Activated CD8-positive, alpha-beta T cell treated with anti-CD3 and anti-CD28 coated beads for 36 hours (primary cell): Measurements from ENCODE around the gene CIB4. TPM values are rescaled to one million over a fixed set of nuclear protein-coding genes. Genes with fewer than 3 reads are reported as not detected.
"Not testable (repeated sequence)": the region's sequence is repeated elsewhere in the genome, so short reads cannot be mapped to it uniquely, and the experiment has no call there.

Experiments
- ATAC-seq: fragments of 200-7000 bp; cut with Tn5 transposase; one replicate; pipeline ENCODE4 v1.10.0; 2021; ENCODE audit warnings: mild to moderate bottlenecking, moderate library complexity
- CTCF ChIA-PET: fragments of 350-600 bp; sonication (Branson Sonifier 250); formaldehyde crosslinking; loops from one replicate; lab custom pipeline; 2021; ENCODE audit warnings: antibody characterized with exemption; lab: Charles Lee
- POLR2A ChIA-PET: fragments of 350-600 bp; sonication (Branson Sonifier 250); formaldehyde crosslinking; loops from one replicate; lab custom pipeline; 2021; ENCODE audit warnings: antibody characterized with exemption; lab: Charles Lee
- DNase-seq: peaks from one replicate; pipeline ENCODE4 v3.0.0-alpha.2; 2020
- H3K27ac Mint-ChIP-seq: one replicate; pipeline ENCODE4 v1.8.0; 2021; ENCODE audit warnings: mild to moderate bottlenecking, mixed read lengths
- H3K27me3 Mint-ChIP-seq: one replicate; pipeline ENCODE4 v1.8.0; 2021; ENCODE audit warnings: mixed read lengths
- H3K36me3 Mint-ChIP-seq: one replicate; pipeline ENCODE4 v1.8.0; 2021; ENCODE audit warnings: low read depth, mixed read lengths
- H3K4me1 Mint-ChIP-seq: one replicate; pipeline ENCODE4 v1.8.0; 2021; ENCODE audit warnings: low read depth, mixed read lengths
- H3K4me3 Mint-ChIP-seq: one replicate; pipeline ENCODE4 v1.8.0; 2021; ENCODE audit warnings: mild to moderate bottlenecking, moderate library complexity, mixed read lengths
- H3K9me3 Mint-ChIP-seq: one replicate; pipeline ENCODE4 v1.8.0; 2021; ENCODE audit warnings: mixed read lengths
- intact Hi-C: fragments of 100-400 bp; cut with micrococcal nuclease; formaldehyde crosslinking; loops from one replicate; pipeline ENCODE4 v1.10.0; 2022
- total RNA-seq, 2 experiments: library from RNA; stranded (reverse); gene quantifications; one replicate each; pipeline ENCODE4 v1.2.3, GENCODE V29; 2021
- TF ChIP-seq, protein P1 (sequence below): fragments of 200-600 bp; IDR thresholded peaks from one replicate; pipeline ENCODE4 v1.8.0; 2022; ENCODE audit warnings: antibody characterized with exemption, mild to moderate bottlenecking

The CIB4 gene
- total RNA-seq, 2 experiments from 2014 or later = not detected

GRCh38 chr2:26658691-26659346 lies 17.7 kb upstream of the CIB4 start:
- H3K4me1 Mint-ChIP-seq = no peaks in the 10 kb centered on the region
- intact Hi-C loops = no loop called here
- POLR2A ChIA-PET = no interaction called here
- CTCF ChIA-PET = interaction anchor here (1.3 kb wide), 1 partner anchor 97 kb away, joined by 3 read pairs; no protein-coding TSS in a partner anchor
- H3K9me3 Mint-ChIP-seq = peaks cover 10% of the 10 kb centered on the region
- TF ChIP-seq, protein P1, sequence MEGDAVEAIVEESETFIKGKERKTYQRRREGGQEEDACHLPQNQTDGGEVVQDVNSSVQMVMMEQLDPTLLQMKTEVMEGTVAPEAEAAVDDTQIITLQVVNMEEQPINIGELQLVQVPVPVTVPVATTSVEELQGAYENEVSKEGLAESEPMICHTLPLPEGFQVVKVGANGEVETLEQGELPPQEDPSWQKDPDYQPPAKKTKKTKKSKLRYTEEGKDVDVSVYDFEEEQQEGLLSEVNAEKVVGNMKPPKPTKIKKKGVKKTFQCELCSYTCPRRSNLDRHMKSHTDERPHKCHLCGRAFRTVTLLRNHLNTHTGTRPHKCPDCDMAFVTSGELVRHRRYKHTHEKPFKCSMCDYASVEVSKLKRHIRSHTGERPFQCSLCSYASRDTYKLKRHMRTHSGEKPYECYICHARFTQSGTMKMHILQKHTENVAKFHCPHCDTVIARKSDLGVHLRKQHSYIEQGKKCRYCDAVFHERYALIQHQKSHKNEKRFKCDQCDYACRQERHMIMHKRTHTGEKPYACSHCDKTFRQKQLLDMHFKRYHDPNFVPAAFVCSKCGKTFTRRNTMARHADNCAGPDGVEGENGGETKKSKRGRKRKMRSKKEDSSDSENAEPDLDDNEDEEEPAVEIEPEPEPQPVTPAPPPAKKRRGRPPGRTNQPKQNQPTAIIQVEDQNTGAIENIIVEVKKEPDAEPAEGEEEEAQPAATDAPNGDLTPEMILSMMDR = no peak
- no peaks in the 10 kb centered on the region for H3K36me3 Mint-ChIP-seq
- H3K27me3 Mint-ChIP-seq = peaks cover 1% of the 10 kb centered on the region
- ATAC-seq = no peak
- H3K4me3 Mint-ChIP-seq = no peak overlapping the region
- H3K27ac Mint-ChIP-seq = no peak overlapping the region
- DNase-seq = no peak

- peaks cover 10% of the 10 kb centered on the region for H3K9me3 Mint-ChIP-seq
- intact Hi-C loops = no loop called here
- H3K27ac Mint-ChIP-seq = no peak overlapping the region
- no peak overlapping the region for H3K4me3 Mint-ChIP-seq
- ATAC-seq = no peak
- DNase-seq = no peak
- no peaks in the 10 kb centered on the region for H3K4me1 Mint-ChIP-seq
- ChIA-PET CTCF (no interaction called here), POLR2A (interaction anchor here (1.5 kb wide), 1 partner anchor 14 kb away, joined by 3 read pairs; no protein-coding TSS in a partner anchor)
- TF ChIP-seq, protein P1 = no peak
- peaks cover 1% of the 10 kb centered on the region for H3K27me3 Mint-ChIP-seq
- H3K36me3 Mint-ChIP-seq = no peaks in the 10 kb centered on the region
These were observed 16.1 kb upstream of the CIB4 start for GRCh38 chr2:26657265-26657664.

- H3K4me1 Mint-ChIP-seq = no peaks in the 10 kb centered on the region
- no peak overlapping the region for H3K27ac Mint-ChIP-seq
- no peak overlapping the region for H3K4me3 Mint-ChIP-seq
- H3K36me3 Mint-ChIP-seq = no peaks in the 10 kb centered on the region
- H3K9me3 Mint-ChIP-seq = peaks cover 6% of the 10 kb centered on the region
- intact Hi-C loops = no loop called here
- no peak for DNase-seq
- ChIA-PET CTCF (no interaction called here), POLR2A (interaction anchor here (1.5 kb wide), 1 partner anchor 16 kb away, joined by 3 read pairs; no protein-coding TSS in a partner anchor)
- no peak for ATAC-seq
- peaks cover 3% of the 10 kb centered on the region for H3K27me3 Mint-ChIP-seq
- TF ChIP-seq, protein P1 = no peak
These were observed 14.5 kb upstream of the CIB4 start for GRCh38 chr2:26655611-26656195.

DNA sequence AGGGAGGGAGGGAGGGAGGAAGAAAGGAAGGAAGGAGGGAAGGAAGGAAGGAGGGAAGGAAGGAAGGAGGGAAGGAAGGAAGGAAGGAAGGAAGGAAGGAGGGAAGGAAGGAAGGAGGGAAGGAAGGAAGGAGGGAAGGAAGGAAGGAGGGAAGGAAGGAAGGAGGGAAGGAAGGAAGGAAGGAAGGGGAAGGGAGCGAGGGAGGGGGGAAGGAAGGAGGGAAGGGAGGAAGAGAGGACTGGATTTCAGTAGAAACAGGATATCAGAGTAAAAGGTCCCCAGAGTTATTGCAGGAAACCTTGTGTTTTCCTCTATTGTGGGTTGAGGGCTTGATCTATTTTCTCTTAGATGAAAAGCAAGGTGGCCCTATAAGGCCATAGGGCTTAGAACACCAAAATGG lies 14.0 kb upstream of the CIB4 start:
- H3K36me3 Mint-ChIP-seq, H3K4me1 Mint-ChIP-seq, ATAC-seq, H3K9me3 Mint-ChIP-seq, POLR2A ChIA-PET, H3K27me3 Mint-ChIP-seq, H3K27ac Mint-ChIP-seq, DNase-seq, intact Hi-C loops, H3K4me3 Mint-ChIP-seq, CTCF ChIA-PET: not testable (repeated sequence)

DNA sequence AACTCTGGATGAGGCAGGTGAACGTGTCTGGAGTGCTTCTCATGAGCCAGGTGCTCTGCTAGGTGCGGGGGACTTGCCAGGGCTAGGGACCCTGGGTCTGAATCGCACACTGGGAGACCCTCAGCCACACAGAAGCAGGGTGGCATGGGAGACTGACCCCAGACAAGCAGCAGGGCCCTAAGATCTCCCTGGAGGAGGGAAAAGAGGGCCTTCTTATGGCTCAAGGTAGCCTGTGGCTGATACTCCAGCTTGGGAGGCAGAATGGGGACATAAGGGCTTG lies 12.8 kb upstream of the CIB4 start:
- intact Hi-C loops = no loop called here
- POLR2A ChIA-PET = no interaction called here
- H3K4me3 Mint-ChIP-seq = no peak overlapping the region
- CTCF ChIA-PET = no interaction called here
- ATAC-seq (no peak), DNase-seq (no peak)
- no peaks in the 10 kb centered on the region for H3K9me3 Mint-ChIP-seq
- H3K27me3 Mint-ChIP-seq = peaks cover 9% of the 10 kb centered on the region
- H3K4me1 Mint-ChIP-seq = no peaks in the 10 kb centered on the region
- H3K36me3 Mint-ChIP-seq = no peaks in the 10 kb centered on the region
- H3K27ac Mint-ChIP-seq = no peak overlapping the region
- TF ChIP-seq, protein P1 = no peak
